Femur (tissue), 1 donor: ENCODE data around the gene ZNF33B.
"Not testable (repeated sequence)": the region's sequence is repeated elsewhere in the genome, so short reads cannot be mapped to it uniquely, and the experiment has no call there.

Experiments
- DNase-seq: peaks from one replicate; pipeline ENCODE4 v3.0.0-alpha.2; 2017

The ZNF33B gene

GRCh38 chr10:42609872-42610271 lies 28.5 kb downstream of the ZNF33B start:
- no peak for DNase-seq

- DNase-seq: no peak
Measured at GRCh38 chr10:42598249-42598873, 40.0 kb downstream of the ZNF33B start.

- DNase-seq: no peak
Measured at GRCh38 chr10:42596196-42596595, 42.2 kb downstream of the ZNF33B start.

GRCh38 chr10:42594246-42594650 lies 44.1 kb downstream of the ZNF33B start:
- DNase-seq: no peak

- DNase-seq: no peak
Measured at GRCh38 chr10:42593284-42593683, 45.1 kb downstream of the ZNF33B start.

GRCh38 chr10:42583828-42584227 lies 54.5 kb downstream of the ZNF33B start:
- no peak for DNase-seq

- DNase-seq: no peak
Measured at GRCh38 chr10:42578019-42578418, 60.4 kb downstream of the ZNF33B start.

- DNase-seq: no peak
Measured at GRCh38 chr10:42576338-42576737, 62.0 kb downstream of the ZNF33B start.

- no peak for DNase-seq
Measured at GRCh38 chr10:42574336-42574735, 64.0 kb downstream of the ZNF33B start.

- no peak for DNase-seq
Measured at GRCh38 chr10:42556931-42557330, 81.4 kb downstream of the ZNF33B start.

- not testable (repeated sequence) for DNase-seq
Measured at GRCh38 chr10:42553576-42553975, 84.8 kb downstream of the ZNF33B start.

GRCh38 chr10:42553064-42553407 lies 85.3 kb downstream of the ZNF33B start:
- DNase-seq: no peak

GRCh38 chr10:42552188-42553063 lies 85.9 kb downstream of the ZNF33B start:
- DNase-seq: peak; percentile 98

GRCh38 chr10:42551582-42552187 lies 86.7 kb downstream of the ZNF33B start:
- no peak for DNase-seq

- DNase-seq: no peak
Measured at GRCh38 chr10:42549851-42550250, 88.5 kb downstream of the ZNF33B start.

- DNase-seq: no peak
Measured at GRCh38 chr10:42548254-42548653, 90.1 kb downstream of the ZNF33B start.

GRCh38 chr10:42544945-42545344 lies 93.4 kb downstream of the ZNF33B start:
- no peak for DNase-seq

- no peak for DNase-seq
Measured at GRCh38 chr10:42543840-42544372, 94.5 kb downstream of the ZNF33B start.
